ENCODE results near the gene EBP.

EBP gene

GRCh38 chrX:48480583-48480982 lies 41.0 kb upstream of the EBP start:
- DNase-seq (ENCODE audit: low read depth): no peak
- no peak for TF ChIP-seq CTCF (conservative IDR thresholded peaks at IDR 0.05; ENCODE audit: control insufficient read depth, insufficient read depth, low read depth, low read length)
- H3K4me3 ChIP-seq (ENCODE audit: control insufficient read depth, low read depth, low read length): no peak overlapping the region

GRCh38 chrX:48482526-48482925 lies 39.1 kb upstream of the EBP start:
- H3K4me3 ChIP-seq (ENCODE audit: control insufficient read depth, low read depth, low read length): no peak overlapping the region
- no peak for TF ChIP-seq CTCF (conservative IDR thresholded peaks at IDR 0.05; ENCODE audit: control insufficient read depth, insufficient read depth, low read depth, low read length)

GRCh38 chrX:48487362-48487798 lies 34.2 kb upstream of the EBP start:
- no peak for TF ChIP-seq CTCF (conservative IDR thresholded peaks at IDR 0.05; ENCODE audit: control insufficient read depth, insufficient read depth, low read depth, low read length)
- peak; percentile 94 for DNase-seq (ENCODE audit: low read depth)
- no peak overlapping the region for H3K4me3 ChIP-seq (ENCODE audit: control insufficient read depth, low read depth, low read length)

More at GRCh38 chrX:48482526-48482925, 39.1 kb upstream of the EBP start:
- no peak for DNase-seq (ENCODE audit: low read depth)

GRCh38 chrX:48488034-48488433 lies 33.6 kb upstream of the EBP start:
- no peak for TF ChIP-seq CTCF (conservative IDR thresholded peaks at IDR 0.05; ENCODE audit: control insufficient read depth, insufficient read depth, low read depth, low read length)
- DNase-seq (ENCODE audit: low read depth): no peak
- H3K4me3 ChIP-seq (ENCODE audit: control insufficient read depth, low read depth, low read length): no peak overlapping the region

GRCh38 chrX:48489296-48489695 lies 32.3 kb upstream of the EBP start:
- no peak overlapping the region for H3K4me3 ChIP-seq (ENCODE audit: control insufficient read depth, low read depth, low read length)
- TF ChIP-seq CTCF (conservative IDR thresholded peaks at IDR 0.05; ENCODE audit: control insufficient read depth, insufficient read depth, low read depth, low read length): no peak
- no peak for DNase-seq (ENCODE audit: low read depth)

- TF ChIP-seq CTCF (conservative IDR thresholded peaks at IDR 0.05; ENCODE audit: control insufficient read depth, insufficient read depth, low read depth, low read length): no peak
- no peak for DNase-seq (ENCODE audit: low read depth)
- H3K4me3 ChIP-seq (ENCODE audit: control insufficient read depth, low read depth, low read length): no peak overlapping the region
Observed at GRCh38 chrX:48489892-48490291, 31.7 kb upstream of the EBP start.

- H3K4me3 ChIP-seq (ENCODE audit: control insufficient read depth, low read depth, low read length): no peak overlapping the region
- peak; percentile 49 for DNase-seq (ENCODE audit: low read depth)
- TF ChIP-seq CTCF (conservative IDR thresholded peaks at IDR 0.05; ENCODE audit: control insufficient read depth, insufficient read depth, low read depth, low read length): no peak
Observed at GRCh38 chrX:48490661-48491060, 30.9 kb upstream of the EBP start.
